Measurements from ENCODE around the gene CEMIP2. TPM values are rescaled to one million over a fixed set of nuclear protein-coding genes. Genes with fewer than 3 reads are reported as not detected.
A peak's percentile ranks its signal among the peaks of the same experiment; 100 is the strongest.
"Not testable (repeated sequence)": the region's sequence is repeated elsewhere in the genome, so short reads cannot be mapped to it uniquely, and the experiment has no call there.

Gene CEMIP2
- total and polyA plus RNA-seq, 12 donors = 4.7 to 34.9 (median 9.6) TPM

- intact Hi-C loops (cut with DNase I) = no loop called here
- H3K4me3 ChIP-seq = no peak overlapping the region
- DNase-seq = no peak
- H3K27me3 ChIP-seq = no peaks in the 10 kb centered on the region
- H3K4me1 ChIP-seq = peaks cover 0 to 5% (median 0%) of the 10 kb centered on the region in 9 donors
- no peak overlapping the region for H3K27ac ChIP-seq
- H3K9me3 ChIP-seq = no peaks in the 10 kb centered on the region
- no peak for ATAC-seq
- TF ChIP-seq, protein P1, sequence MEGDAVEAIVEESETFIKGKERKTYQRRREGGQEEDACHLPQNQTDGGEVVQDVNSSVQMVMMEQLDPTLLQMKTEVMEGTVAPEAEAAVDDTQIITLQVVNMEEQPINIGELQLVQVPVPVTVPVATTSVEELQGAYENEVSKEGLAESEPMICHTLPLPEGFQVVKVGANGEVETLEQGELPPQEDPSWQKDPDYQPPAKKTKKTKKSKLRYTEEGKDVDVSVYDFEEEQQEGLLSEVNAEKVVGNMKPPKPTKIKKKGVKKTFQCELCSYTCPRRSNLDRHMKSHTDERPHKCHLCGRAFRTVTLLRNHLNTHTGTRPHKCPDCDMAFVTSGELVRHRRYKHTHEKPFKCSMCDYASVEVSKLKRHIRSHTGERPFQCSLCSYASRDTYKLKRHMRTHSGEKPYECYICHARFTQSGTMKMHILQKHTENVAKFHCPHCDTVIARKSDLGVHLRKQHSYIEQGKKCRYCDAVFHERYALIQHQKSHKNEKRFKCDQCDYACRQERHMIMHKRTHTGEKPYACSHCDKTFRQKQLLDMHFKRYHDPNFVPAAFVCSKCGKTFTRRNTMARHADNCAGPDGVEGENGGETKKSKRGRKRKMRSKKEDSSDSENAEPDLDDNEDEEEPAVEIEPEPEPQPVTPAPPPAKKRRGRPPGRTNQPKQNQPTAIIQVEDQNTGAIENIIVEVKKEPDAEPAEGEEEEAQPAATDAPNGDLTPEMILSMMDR (IDR thresholded peaks at IDR 0.05) = no peak
- WGBS, 2 donors = 94 to 96% methylated on average over 4 of the region's 4 CpGs
- H3K36me3 ChIP-seq = peaks cover 0 to 98% (median 14%) of the 10 kb centered on the region in 9 donors
These were observed 70.4 kb downstream of the CEMIP2 start for GRCh38 chr9:71697882-71698281.

DNA sequence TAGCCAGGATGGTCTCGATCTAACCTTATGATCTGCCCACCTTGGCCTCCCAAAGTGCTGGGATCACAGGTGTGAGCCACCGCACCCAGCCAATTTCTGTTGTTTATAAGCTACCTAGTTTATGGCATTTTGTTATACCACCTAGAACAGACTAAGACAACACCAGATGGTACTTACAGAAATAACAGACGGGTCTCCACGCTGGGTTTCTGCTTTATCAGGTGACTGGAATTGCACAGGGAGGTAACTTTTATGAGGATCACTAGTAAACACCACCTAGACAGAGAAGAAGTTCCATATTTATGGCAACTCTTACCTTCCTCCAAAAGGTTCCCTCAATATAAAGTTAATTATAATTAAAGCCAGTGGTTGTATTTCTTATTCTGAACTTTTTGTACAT, 74.0 kb downstream of the CEMIP2 start:
- Histone ChIP-seq H3K27me3 (no peaks in the 10 kb centered on the region), H3K4me3 (no peak overlapping the region), H3K36me3 (peaks cover 0 to 98% (median 6%) of the 10 kb centered on the region in 9 donors), H3K9me3 (no peaks in the 10 kb centered on the region), H3K4me1 (peaks cover 0 to 36% (median 0%) of the 10 kb centered on the region in 9 donors), H3K27ac (no peak overlapping the region)
- WGBS, 2 donors = 98% methylated on average over 4 of the region's 4 CpGs
- intact Hi-C loops (cut with DNase I) = no loop called here
- TF ChIP-seq, protein P1 (IDR thresholded peaks at IDR 0.05) = no peak
- no peak for DNase-seq
- no peak for ATAC-seq

GRCh38 chr9:71693607-71694006, 74.7 kb downstream of the CEMIP2 start:
- 82 to 86% methylated on average over 3 of the region's 3 CpGs for WGBS, 2 donors
- intact Hi-C loops (cut with DNase I) = no loop called here
- peaks cover 0 to 36% (median 0%) of the 10 kb centered on the region in 9 donors for H3K4me1 ChIP-seq
- H3K4me3 ChIP-seq = no peak overlapping the region
- DNase-seq (no peak), ATAC-seq (no peak)
- H3K36me3 ChIP-seq = peaks cover 0 to 98% (median 6%) of the 10 kb centered on the region in 9 donors
- no peaks in the 10 kb centered on the region for H3K27me3 ChIP-seq
- no peak overlapping the region for H3K27ac ChIP-seq
- H3K9me3 ChIP-seq = no peaks in the 10 kb centered on the region
- TF ChIP-seq, protein P1 (IDR thresholded peaks at IDR 0.05) = no peak

- Histone ChIP-seq H3K36me3 (peaks cover 0 to 98% (median 0%) of the 10 kb centered on the region in 9 donors), H3K27ac (peak overlapping the region in 1 of 10 donors; percentile 70), H3K4me1 (peaks cover 0 to 36% (median 0%) of the 10 kb centered on the region in 9 donors), H3K4me3 (no peak overlapping the region), H3K9me3 (no peaks in the 10 kb centered on the region), H3K27me3 (no peaks in the 10 kb centered on the region)
- ATAC-seq = peak in 6 of 8 donors; percentile 46 to 80 (median 64)
- TF ChIP-seq, protein P1 (IDR thresholded peaks at IDR 0.05) = no peak
- intact Hi-C loops (cut with DNase I) = no loop called here
- 49 to 59% methylated on average over 1 of the region's 1 CpG for WGBS, 2 donors
- DNase-seq = peak in 1 of 2 donors; percentile 29
These were observed 76.0 kb downstream of the CEMIP2 start for GRCh38 chr9:71692337-71692736.

GRCh38 chr9:71691576-71691975, 76.7 kb downstream of the CEMIP2 start:
- Histone ChIP-seq H3K36me3 (peaks cover 0 to 98% (median 0%) of the 10 kb centered on the region in 9 donors), H3K4me1 (peaks cover 0 to 41% (median 0%) of the 10 kb centered on the region in 9 donors), H3K27ac (peak overlapping the region in 1 of 10 donors; percentile 77)
- H3K27me3 ChIP-seq; intact Hi-C loops (cut with DNase I); H3K9me3 ChIP-seq; H3K4me3 ChIP-seq; DNase-seq; ATAC-seq: not testable (repeated sequence)
